ENCODE results near the gene BCL7A. TPM values are rescaled to one million over a fixed set of nuclear protein-coding genes. Genes with fewer than 3 reads are reported as not detected.

The BCL7A gene
- polyA plus RNA-seq, 1 of the 3 experiments (the other 2 are of a cell fraction), result 34.0 TPM

DNA sequence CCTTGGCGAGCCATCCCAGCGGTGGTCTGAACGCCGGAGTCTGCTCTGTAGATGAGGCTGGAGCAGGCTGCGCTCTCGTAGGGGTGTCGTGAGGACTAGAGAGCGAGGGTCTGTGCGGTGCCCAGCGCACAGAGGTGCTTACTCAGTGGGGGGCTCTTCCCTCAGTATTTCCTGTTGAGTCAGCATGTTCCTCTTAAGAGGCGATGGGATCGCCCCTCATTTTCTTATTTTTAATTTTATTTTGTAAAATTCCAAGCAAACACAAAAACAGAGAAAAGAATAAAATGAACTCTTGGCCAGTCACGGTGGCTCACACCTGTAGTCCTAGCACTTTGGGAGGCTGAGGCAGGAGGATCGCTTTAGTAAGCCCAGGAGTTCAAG is 40.8 kb upstream of the BCL7A start:
- ChIA-PET CTCF (interaction anchor here (0.6 kb wide), 1 partner anchor 93 kb away, joined by 3 read pairs; no protein-coding TSS in a partner anchor), POLR2A (no interaction called here)
- H3K79me2 ChIP-seq (ENCODE audit: insufficient read depth), result no peaks in the 10 kb centered on the region
- no peak overlapping the region for H3K9ac ChIP-seq
- H3K27me3 ChIP-seq (ENCODE audit: insufficient read depth), result no peaks in the 10 kb centered on the region
- TF ChIP-seq, protein P1, sequence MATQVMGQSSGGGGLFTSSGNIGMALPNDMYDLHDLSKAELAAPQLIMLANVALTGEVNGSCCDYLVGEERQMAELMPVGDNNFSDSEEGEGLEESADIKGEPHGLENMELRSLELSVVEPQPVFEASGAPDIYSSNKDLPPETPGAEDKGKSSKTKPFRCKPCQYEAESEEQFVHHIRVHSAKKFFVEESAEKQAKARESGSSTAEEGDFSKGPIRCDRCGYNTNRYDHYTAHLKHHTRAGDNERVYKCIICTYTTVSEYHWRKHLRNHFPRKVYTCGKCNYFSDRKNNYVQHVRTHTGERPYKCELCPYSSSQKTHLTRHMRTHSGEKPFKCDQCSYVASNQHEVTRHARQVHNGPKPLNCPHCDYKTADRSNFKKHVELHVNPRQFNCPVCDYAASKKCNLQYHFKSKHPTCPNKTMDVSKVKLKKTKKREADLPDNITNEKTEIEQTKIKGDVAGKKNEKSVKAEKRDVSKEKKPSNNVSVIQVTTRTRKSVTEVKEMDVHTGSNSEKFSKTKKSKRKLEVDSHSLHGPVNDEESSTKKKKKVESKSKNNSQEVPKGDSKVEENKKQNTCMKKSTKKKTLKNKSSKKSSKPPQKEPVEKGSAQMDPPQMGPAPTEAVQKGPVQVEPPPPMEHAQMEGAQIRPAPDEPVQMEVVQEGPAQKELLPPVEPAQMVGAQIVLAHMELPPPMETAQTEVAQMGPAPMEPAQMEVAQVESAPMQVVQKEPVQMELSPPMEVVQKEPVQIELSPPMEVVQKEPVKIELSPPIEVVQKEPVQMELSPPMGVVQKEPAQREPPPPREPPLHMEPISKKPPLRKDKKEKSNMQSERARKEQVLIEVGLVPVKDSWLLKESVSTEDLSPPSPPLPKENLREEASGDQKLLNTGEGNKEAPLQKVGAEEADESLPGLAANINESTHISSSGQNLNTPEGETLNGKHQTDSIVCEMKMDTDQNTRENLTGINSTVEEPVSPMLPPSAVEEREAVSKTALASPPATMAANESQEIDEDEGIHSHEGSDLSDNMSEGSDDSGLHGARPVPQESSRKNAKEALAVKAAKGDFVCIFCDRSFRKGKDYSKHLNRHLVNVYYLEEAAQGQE (IDR thresholded peaks at IDR 0.05; ENCODE audit: low read depth, low read length), result no peak
- no peak for TF ChIP-seq GATA2 (CRISPR knock-in tag; IDR thresholded peaks at IDR 0.05)
- TF ChIP-seq FOXJ3 (CRISPR knock-in tag; IDR thresholded peaks at IDR 0.05), result no peak
- no peak for TF ChIP-seq JUND (IDR thresholded peaks at IDR 0.05)
- no peak for TF ChIP-seq TAF1 (IDR thresholded peaks at IDR 0.05; ENCODE audit: borderline replicate concordance, low read depth, low read length)
- no peaks in the 10 kb centered on the region for H3F3A ChIP-seq (replicated peaks; ENCODE audit: insufficient read depth)
- H2AFZ ChIP-seq (ENCODE audit: low read depth), result peak overlapping the region; percentile 70; the same call in 1 of the 2 replicates
- WGBS (ENCODE audit: low lambda C conversion rate), result 94% methylated on average over 13 of the region's 14 CpGs
- H3K4me2 ChIP-seq, result no peak overlapping the region
- H3K4me3 ChIP-seq (ENCODE audit: low read depth in 2 of 2, low read length in 1 of 2), result no peak overlapping the region
- H3K4me1 ChIP-seq (ENCODE audit: control insufficient read depth in 1 of 2, insufficient read depth in 2 of 2, low read depth in 1 of 2, low read length in 1 of 2), result peaks cover 0 to 7% of the 10 kb centered on the region in 2 experiments; a peak in 1 of 4 replicates
- H3K36me3 ChIP-seq (replicated peaks in 1 of 2; ENCODE audit: control insufficient read depth in 1 of 2, insufficient read depth in 2 of 2, low read length in 1 of 2), result no peaks in the 10 kb centered on the region
- H3K27ac ChIP-seq (ENCODE audit: low read depth in 2 of 2, low read length in 1 of 2), result no peak overlapping the region
- H4K20me1 ChIP-seq (ENCODE audit: insufficient read depth), result no peaks in the 10 kb centered on the region
- no peaks in the 10 kb centered on the region for H3K9me2 ChIP-seq
- no peaks in the 10 kb centered on the region for H3K9me3 ChIP-seq
- DNase-seq, result no peak

DNA sequence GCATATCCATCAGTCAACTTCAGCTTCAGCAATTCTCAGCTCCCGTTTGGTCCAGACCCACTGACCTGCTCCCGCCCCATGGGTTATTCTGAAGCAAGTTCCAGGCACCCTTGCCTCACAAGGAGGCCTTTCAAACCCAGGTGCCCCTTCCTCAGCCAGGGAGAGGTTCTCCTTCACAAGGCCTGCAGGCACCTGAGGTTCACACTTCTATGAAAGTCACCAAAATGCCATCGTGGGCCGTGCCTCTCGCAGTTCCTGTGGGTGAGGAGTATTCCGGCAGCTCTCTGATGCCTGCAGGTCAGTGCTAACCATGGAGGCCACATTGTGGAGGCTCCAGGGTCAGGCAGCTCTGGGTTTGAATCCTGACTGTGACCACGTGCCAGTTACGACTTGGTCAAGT is 40.2 kb upstream of the BCL7A start:
- Histone ChIP-seq H3K4me2 (no peak overlapping the region), H4K20me1 (ENCODE audit: insufficient read depth) (no peaks in the 10 kb centered on the region), H2AFZ (ENCODE audit: low read depth) (no peak overlapping the region), H3K27ac (ENCODE audit: low read depth in 2 of 2, low read length in 1 of 2) (no peak overlapping the region), H3K4me3 (ENCODE audit: low read depth in 2 of 2, low read length in 1 of 2) (no peak overlapping the region), H3F3A (replicated peaks; ENCODE audit: insufficient read depth) (no peaks in the 10 kb centered on the region), H3K79me2 (ENCODE audit: insufficient read depth) (no peaks in the 10 kb centered on the region), H3K36me3 (replicated peaks in 1 of 2; ENCODE audit: control insufficient read depth in 1 of 2, insufficient read depth in 2 of 2, low read length in 1 of 2) (no peaks in the 10 kb centered on the region), H3K27me3 (ENCODE audit: insufficient read depth) (no peaks in the 10 kb centered on the region), H3K9ac (no peak overlapping the region), H3K9me3 (no peaks in the 10 kb centered on the region), H3K4me1 (ENCODE audit: control insufficient read depth in 1 of 2, insufficient read depth in 2 of 2, low read depth in 1 of 2, low read length in 1 of 2) (peaks cover 0 to 7% of the 10 kb centered on the region in 2 experiments; a peak in 1 of 4 replicates), H3K9me2 (no peaks in the 10 kb centered on the region)
- TF ChIP-seq, protein P1 (IDR thresholded peaks at IDR 0.05; ENCODE audit: low read depth, low read length), result no peak
- TF ChIP-seq GATA2 (CRISPR knock-in tag; IDR thresholded peaks at IDR 0.05) (no peak), SIN3A (IDR thresholded peaks at IDR 0.05; ENCODE audit: borderline replicate concordance, low read depth, low read length) (no peak), TEAD4 (IDR thresholded peaks at IDR 0.05; ENCODE audit: borderline replicate concordance, insufficient read depth) (no peak), ELF1 (IDR thresholded peaks at IDR 0.05) (no peak), CHD2 (IDR thresholded peaks at IDR 0.05; ENCODE audit: low read length, partially characterized antibody) (no peak), EP300 (IDR thresholded peaks at IDR 0.05; ENCODE audit: borderline replicate concordance in 1 of 2, low read depth in 1 of 2, low read length in 1 of 2) (no peak)
- DNase-seq, result no peak
- ChIA-PET CTCF (no interaction called here), POLR2A (interaction anchor here (0.7 kb wide), 1 partner anchor 14 kb away, joined by 9 read pairs; no protein-coding TSS in a partner anchor)
- 77% methylated on average over 7 of the region's 8 CpGs for WGBS (ENCODE audit: low lambda C conversion rate)
